Small intestine (tissue), 7 donors: ENCODE results near the gene TSR3. TPM values are rescaled to one million over a fixed set of nuclear protein-coding genes. Genes with fewer than 3 reads are reported as not detected.

Source experiments
- DNase-seq, 2 donors: peaks; one replicate each; pipeline versions ENCODE4 v3.0.0 to v3.0.0-alpha.2; 2013
- FAIRE-seq: peaks from 2 replicates; lab custom pipeline; 2012; peaks lifted over from hg19 to GRCh38; lab: Jason Lieb, UNC
- H3K27ac ChIP-seq, 3 donors: one replicate each; pipeline ENCODE4 v1.5.1; 2013; ENCODE audit warnings: low read length in 2 of 3, mild to moderate bottlenecking in 2 of 3, control low read depth in 1 of 3, inconsistent platforms in 1 of 3, low read depth in 1 of 3, moderate library complexity in 1 of 3
- H3K27me3 ChIP-seq, 3 donors: one replicate each; pipeline ENCODE4 v1.6.1; 2013; ENCODE audit warnings: low read length in 3 of 3, inconsistent platforms in 1 of 3; ENCODE audit not compliant: control insufficient read depth in 3 of 3, insufficient read depth in 3 of 3
- H3K36me3 ChIP-seq, 3 donors: one replicate each; pipeline ENCODE4 v1.6.1; 2013; ENCODE audit warnings: low read length in 3 of 3, inconsistent platforms in 1 of 3, low read depth in 1 of 3, mild to moderate bottlenecking in 1 of 3, moderate library complexity in 1 of 3; ENCODE audit not compliant: control insufficient read depth in 3 of 3, insufficient read depth in 2 of 3
- H3K4me1 ChIP-seq, 3 donors: one replicate each; pipeline ENCODE4 v1.6.1; 2013; ENCODE audit warnings: low read length in 2 of 3, inconsistent platforms in 1 of 3, low read depth in 1 of 3, mild to moderate bottlenecking in 1 of 3, moderate library complexity in 1 of 3; ENCODE audit not compliant: control insufficient read depth in 3 of 3, insufficient read depth in 2 of 3
- H3K4me3 ChIP-seq, 3 donors: one replicate each; pipeline ENCODE4 v1.5.1; 2013; ENCODE audit warnings: low read length in 3 of 3, control low read depth in 1 of 3, inconsistent platforms in 1 of 3, low read depth in 1 of 3, mild to moderate bottlenecking in 1 of 3, moderate library complexity in 1 of 3
- H3K9me3 ChIP-seq, 2 donors: one replicate each; pipeline ENCODE4 v1.6.1; 2013; ENCODE audit warnings: low read depth in 1 of 2, low read length in 1 of 2; ENCODE audit not compliant: control insufficient read depth in 2 of 2, insufficient read depth in 1 of 2
- WGBS, 3 donors: extraction: QIAGEN DNeasy Blood & Tissue Kit; methylation state at CpG; one replicate each; pipeline ENCODE4 v1.1.7; 2013; 5-methylcytosine and 5-hydroxymethylcytosine counted together
- polyA plus RNA-seq, 4 donors: library from polyadenylated mRNA; stranded (reverse) in 3 of 4; unstranded in 1 of 4; fragments of 200-250 nt in 3 of 4; fragments of 120-200 nt in 1 of 4; gene quantifications; one replicate each; pipeline versions ENCODE4 v1.2.1 to v1.2.3, GENCODE V29; 2013
- donor health status: healthy with polysubstance abuse.
- donor health status: control.
- donor health status: control.
- donor health status: Bipolar disorder and iron deficiency.
- donor health status: healthy.

The TSR3 gene
- polyA plus RNA-seq, 4 donors = 38.7 to 67.8 (median 57.3) TPM

DNA sequence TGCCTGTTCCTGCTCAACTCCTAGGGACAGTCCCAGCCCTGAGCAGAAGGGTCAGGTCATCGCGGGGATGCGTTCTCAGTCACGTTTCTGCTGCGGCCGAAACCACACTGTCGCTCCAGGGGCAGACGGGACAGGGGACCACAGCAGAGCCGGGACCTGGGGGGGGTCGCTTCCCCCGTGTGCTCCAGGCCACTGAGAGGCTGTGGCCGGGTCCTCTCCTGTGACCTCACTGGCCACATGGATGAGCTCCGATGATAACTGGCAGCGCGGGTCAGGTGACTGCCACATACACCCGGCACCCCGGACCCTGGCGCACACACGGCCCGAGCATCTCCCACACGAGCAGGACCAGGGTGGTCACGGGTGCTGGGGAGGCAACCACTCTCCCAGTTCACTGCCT is 12.8 kb upstream of the TSR3 start:
- H3K4me1 ChIP-seq = no peaks in the 10 kb centered on the region
- H3K27ac ChIP-seq = no peak overlapping the region
- DNase-seq (no peak), FAIRE-seq (no peak)
- H3K9me3 ChIP-seq = no peaks in the 10 kb centered on the region
- H3K27me3 ChIP-seq = no peaks in the 10 kb centered on the region
- H3K36me3 ChIP-seq = peaks cover 12 to 81% (median 16%) of the 10 kb centered on the region in 3 donors
- H3K4me3 ChIP-seq = no peak overlapping the region
- WGBS, 3 donors = 87 to 91% (median 89%) methylated on average over 19 to 22 of the region's 22 CpGs

GRCh38 chr16:1363501-1364041 is 11.9 kb upstream of the TSR3 start:
- no peaks in the 10 kb centered on the region for H3K27me3 ChIP-seq
- H3K36me3 ChIP-seq = peaks cover 12 to 82% (median 16%) of the 10 kb centered on the region in 3 donors
- no peak overlapping the region for H3K4me3 ChIP-seq
- H3K27ac ChIP-seq = no peak overlapping the region
- no peaks in the 10 kb centered on the region for H3K9me3 ChIP-seq
- WGBS, 3 donors = 35 to 44% (median 43%) methylated on average over 18 of the region's 18 CpGs
- H3K4me1 ChIP-seq = no peaks in the 10 kb centered on the region
- FAIRE-seq = no peak
- DNase-seq = peak; percentile 68 to 73

- Histone ChIP-seq H3K9me3 (no peaks in the 10 kb centered on the region), H3K27me3 (no peaks in the 10 kb centered on the region), H3K36me3 (peaks cover 12 to 84% (median 16%) of the 10 kb centered on the region in 3 donors), H3K4me3 (no peak overlapping the region), H3K27ac (no peak overlapping the region), H3K4me1 (no peaks in the 10 kb centered on the region)
- DNase-seq (no peak), FAIRE-seq (no peak)
- WGBS, 3 donors = 84 to 85% (median 85%) methylated on average over 11 of the region's 11 CpGs
Measured at GRCh38 chr16:1362807-1363206, 11.1 kb upstream of the TSR3 start.

DNA sequence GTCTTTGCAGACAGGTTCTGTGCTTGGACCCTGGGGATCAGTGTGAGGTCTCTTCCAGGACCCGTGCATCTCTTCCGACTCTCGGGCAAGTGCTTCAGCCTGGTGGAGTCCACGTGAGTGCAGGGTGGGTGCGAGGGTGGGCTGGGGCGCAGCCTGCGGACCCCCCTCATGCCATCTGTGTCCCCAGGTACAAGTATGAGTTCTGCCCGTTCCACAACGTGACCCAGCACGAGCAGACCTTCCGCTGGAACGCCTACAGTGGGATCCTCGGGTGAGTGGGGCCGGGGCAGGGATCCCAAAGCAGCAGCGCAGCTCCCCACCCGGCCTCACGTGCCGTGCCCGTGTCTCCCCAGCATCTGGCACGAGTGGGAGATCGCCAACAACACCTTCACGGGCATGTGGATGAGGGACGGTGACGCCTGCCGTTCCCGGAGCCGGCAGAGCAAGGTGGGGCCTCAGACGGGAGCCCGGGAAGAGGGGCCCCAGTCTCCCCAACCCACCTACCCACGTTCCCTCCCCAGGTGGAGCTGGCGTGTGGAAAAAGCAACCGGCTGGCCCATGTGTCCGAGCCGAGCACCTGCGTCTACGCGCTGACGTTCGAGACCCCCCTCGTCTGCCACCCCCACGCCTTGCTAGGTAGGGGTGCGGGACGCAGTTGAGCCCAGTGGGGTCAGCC is 10.1 kb upstream of the TSR3 start:
- no peak overlapping the region for H3K4me3 ChIP-seq
- DNase-seq (no peak), FAIRE-seq (no peak)
- no peak overlapping the region for H3K27ac ChIP-seq
- H3K4me1 ChIP-seq = no peaks in the 10 kb centered on the region
- no peaks in the 10 kb centered on the region for H3K27me3 ChIP-seq
- no peaks in the 10 kb centered on the region for H3K9me3 ChIP-seq
- peaks cover 10 to 82% (median 13%) of the 10 kb centered on the region in 3 donors for H3K36me3 ChIP-seq
- WGBS, 3 donors = 93 to 95% (median 94%) methylated on average over 40 to 43 of the region's 43 CpGs

DNA sequence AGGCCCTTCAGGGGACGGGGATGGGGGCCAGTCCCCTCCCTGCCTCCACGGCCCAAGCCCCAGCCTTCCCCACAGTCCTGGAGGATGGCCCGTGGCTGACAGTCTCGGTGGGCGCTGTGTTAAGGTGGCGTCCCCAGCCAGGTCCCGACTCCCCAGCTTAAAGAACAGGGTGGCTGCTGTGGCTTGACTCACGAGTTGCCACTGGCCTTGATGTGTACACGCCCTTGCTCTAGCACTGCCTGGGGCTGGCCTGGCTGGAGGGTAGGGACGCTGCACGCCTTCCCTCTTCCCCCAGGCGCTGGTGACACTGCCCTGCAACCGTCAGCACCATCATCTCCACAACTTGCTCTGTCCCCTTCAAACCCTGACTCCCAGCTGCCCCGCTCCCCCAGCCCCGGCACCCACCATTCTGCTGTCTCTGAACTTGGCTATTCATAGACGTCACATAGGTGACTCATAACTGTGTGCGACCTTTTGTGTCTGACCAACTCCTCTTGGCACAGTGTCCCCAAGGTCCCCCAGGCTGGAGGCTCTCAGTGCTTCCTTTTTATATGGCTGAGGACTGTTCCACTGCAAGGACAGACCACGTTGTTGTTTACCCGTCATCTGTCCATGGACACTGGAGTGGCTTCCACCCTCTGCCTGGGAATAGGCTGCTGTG is 6.4 kb upstream of the TSR3 start:
- WGBS, 3 donors = 82 to 84% (median 83%) methylated on average over 19 of the region's 19 CpGs
- Histone ChIP-seq H3K36me3 (peaks cover 0 to 56% (median 7%) of the 10 kb centered on the region in 3 donors), H3K27me3 (no peaks in the 10 kb centered on the region), H3K4me1 (peaks cover 0 to 5% (median 0%) of the 10 kb centered on the region in 3 donors), H3K4me3 (no peak overlapping the region), H3K27ac (no peak overlapping the region), H3K9me3 (no peaks in the 10 kb centered on the region)
- no peak for FAIRE-seq
- DNase-seq = no peak

- H3K27ac ChIP-seq = no peak overlapping the region
- peaks cover 0 to 38% (median 0%) of the 10 kb centered on the region in 3 donors for H3K36me3 ChIP-seq
- peaks cover 0 to 9% (median 4%) of the 10 kb centered on the region in 3 donors for H3K4me1 ChIP-seq
- FAIRE-seq (no peak), DNase-seq (no peak)
- H3K27me3 ChIP-seq = no peaks in the 10 kb centered on the region
- H3K4me3 ChIP-seq = no peak overlapping the region
- WGBS, 3 donors = 66 to 82% (median 69%) methylated on average over 23 to 33 of the region's 33 CpGs
- no peaks in the 10 kb centered on the region for H3K9me3 ChIP-seq
Measured at GRCh38 chr16:1356061-1356900, 4.6 kb upstream of the TSR3 start.

DNA sequence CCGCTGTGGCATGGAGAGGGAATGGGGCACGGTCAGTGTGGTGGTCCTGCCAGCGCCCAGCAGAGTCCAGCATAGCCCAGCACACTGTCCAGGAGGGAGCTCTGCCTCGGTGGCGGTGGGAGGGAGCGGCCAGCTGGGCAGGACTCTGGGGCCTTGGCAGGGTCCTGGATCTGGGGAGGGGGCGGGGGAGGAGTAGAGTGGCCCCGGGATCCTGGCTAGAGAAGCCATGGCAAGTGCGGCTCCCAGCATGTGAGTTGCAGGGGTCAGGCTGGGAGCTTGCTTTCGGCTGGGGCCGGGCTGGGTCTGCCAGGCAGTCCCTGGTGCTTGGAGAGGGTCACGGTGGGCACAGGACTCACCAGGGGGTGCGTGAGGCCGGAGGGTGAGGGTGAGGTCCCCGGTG is 3.9 kb upstream of the TSR3 start:
- no peaks in the 10 kb centered on the region for H3K9me3 ChIP-seq
- no peak overlapping the region for H3K27ac ChIP-seq
- H3K36me3 ChIP-seq = peaks cover 0 to 32% (median 0%) of the 10 kb centered on the region in 3 donors
- no peak for FAIRE-seq
- H3K4me3 ChIP-seq = no peak overlapping the region
- H3K27me3 ChIP-seq = no peaks in the 10 kb centered on the region
- DNase-seq = no peak
- 83 to 85% (median 83%) methylated on average over 14 to 15 of the region's 15 CpGs for WGBS, 3 donors
- H3K4me1 ChIP-seq = peaks cover 0 to 13% (median 11%) of the 10 kb centered on the region in 3 donors
